ENCODE measurements around the gene ZG16.
"Not testable (repeated sequence)": the region's sequence is repeated elsewhere in the genome, so short reads cannot be mapped to it uniquely, and the experiment has no call there.

DNA sequence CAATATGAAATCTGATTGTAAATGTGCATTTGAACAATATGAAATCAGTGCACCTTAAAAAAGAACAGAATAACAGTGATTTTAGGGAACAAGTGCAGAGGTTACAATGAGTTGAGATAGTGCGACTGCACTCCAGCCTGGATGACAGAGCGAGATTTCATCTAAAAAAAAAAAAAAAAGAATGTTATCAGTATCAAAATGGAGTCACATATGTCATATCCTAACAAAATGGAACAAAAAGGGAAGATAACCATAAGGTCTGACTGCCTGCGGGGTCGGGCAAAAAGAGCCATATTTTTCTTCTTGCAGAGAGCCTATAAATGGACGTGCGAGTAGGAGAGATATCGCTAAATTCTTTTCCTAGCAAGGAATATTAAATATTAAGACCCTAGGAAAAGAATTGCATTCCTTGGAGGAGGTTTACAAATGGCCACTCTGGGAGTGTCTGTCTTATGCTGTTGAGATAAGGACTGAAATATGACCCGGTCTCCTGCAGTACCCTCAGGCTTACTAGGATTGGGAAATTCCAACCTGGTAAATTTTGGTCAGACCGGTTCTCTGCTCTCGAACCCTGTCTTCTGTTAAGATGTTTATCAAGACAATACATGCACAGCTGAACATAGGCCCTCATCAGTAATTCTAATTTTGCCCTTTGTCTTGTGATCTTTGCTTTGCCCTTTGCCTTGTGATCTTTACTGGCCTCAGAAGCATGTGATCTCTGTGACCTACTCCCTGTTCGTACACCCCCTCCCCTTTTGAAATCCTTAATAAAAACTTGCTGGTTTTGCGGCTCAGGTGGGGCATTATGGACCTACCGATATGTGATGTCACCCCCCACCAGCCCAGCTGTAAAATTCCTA is 5.3 kb downstream of the ZG16 start:
- TF ChIP-seq, protein P1, sequence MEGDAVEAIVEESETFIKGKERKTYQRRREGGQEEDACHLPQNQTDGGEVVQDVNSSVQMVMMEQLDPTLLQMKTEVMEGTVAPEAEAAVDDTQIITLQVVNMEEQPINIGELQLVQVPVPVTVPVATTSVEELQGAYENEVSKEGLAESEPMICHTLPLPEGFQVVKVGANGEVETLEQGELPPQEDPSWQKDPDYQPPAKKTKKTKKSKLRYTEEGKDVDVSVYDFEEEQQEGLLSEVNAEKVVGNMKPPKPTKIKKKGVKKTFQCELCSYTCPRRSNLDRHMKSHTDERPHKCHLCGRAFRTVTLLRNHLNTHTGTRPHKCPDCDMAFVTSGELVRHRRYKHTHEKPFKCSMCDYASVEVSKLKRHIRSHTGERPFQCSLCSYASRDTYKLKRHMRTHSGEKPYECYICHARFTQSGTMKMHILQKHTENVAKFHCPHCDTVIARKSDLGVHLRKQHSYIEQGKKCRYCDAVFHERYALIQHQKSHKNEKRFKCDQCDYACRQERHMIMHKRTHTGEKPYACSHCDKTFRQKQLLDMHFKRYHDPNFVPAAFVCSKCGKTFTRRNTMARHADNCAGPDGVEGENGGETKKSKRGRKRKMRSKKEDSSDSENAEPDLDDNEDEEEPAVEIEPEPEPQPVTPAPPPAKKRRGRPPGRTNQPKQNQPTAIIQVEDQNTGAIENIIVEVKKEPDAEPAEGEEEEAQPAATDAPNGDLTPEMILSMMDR (IDR thresholded peaks at IDR 0.05): not testable (repeated sequence)
- TF ChIP-seq, protein P2, sequence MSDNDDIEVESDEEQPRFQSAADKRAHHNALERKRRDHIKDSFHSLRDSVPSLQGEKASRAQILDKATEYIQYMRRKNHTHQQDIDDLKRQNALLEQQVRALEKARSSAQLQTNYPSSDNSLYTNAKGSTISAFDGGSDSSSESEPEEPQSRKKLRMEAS (CRISPR knock-in tag; IDR thresholded peaks at IDR 0.05): not testable (repeated sequence)
- not testable (repeated sequence) for TF ChIP-seq TEAD1 (CRISPR knock-in tag; IDR thresholded peaks at IDR 0.05); ELF4 (CRISPR knock-in tag; IDR thresholded peaks at IDR 0.05; ENCODE audit: low read depth); FOXJ3 (CRISPR knock-in tag; IDR thresholded peaks at IDR 0.05; ENCODE audit: borderline replicate concordance); ESRRA (CRISPR knock-in tag; IDR thresholded peaks at IDR 0.05; ENCODE audit: borderline replicate concordance); ZNF121 (CRISPR knock-in tag; IDR thresholded peaks at IDR 0.05); ZNF138 (CRISPR knock-in tag; conservative IDR thresholded peaks at IDR 0.05)
- TF ChIP-seq, protein P3, sequence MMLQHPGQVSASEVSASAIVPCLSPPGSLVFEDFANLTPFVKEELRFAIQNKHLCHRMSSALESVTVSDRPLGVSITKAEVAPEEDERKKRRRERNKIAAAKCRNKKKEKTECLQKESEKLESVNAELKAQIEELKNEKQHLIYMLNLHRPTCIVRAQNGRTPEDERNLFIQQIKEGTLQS (CRISPR knock-in tag; conservative IDR thresholded peaks at IDR 0.05): not testable (repeated sequence)

All from WTC11 (cell line).